Measurements from ENCODE around the gene LHFPL3.

- TF ChIP-seq CTCF (IDR thresholded peaks at IDR 0.05; ENCODE audit: low read depth, low read length, poor library complexity, severe bottlenecking): no peak
- no peak for TF ChIP-seq EZH2phosphoT487 (IDR thresholded peaks at IDR 0.05; ENCODE audit: borderline replicate concordance, low read length)
Observed at GRCh38 chr7:104894314-104894713, 565.9 kb downstream of the LHFPL3 start.
